Epithelial cell of esophagus (primary cell): ENCODE data around the gene PPT1.

ENCODE experiments used
- DNase-seq: peaks from one replicate; pipeline ENCODE4 v3.0.0; 2010; ENCODE audit warnings: low read depth
- H3K4me3 ChIP-seq: 2 replicates; pipeline ENCODE4 v1.5.1; 2011; ENCODE audit warnings: mild to moderate bottlenecking, low read length, control low read depth
- TF ChIP-seq, protein P1 (sequence below): IDR thresholded peaks from 2 replicates; pipeline ENCODE4 v1.5.1; 2011; ENCODE audit warnings: low read depth, mild to moderate bottlenecking, low read length, control low read depth, inconsistent platforms; ENCODE audit not compliant: insufficient read depth; ENCODE audit errors: missing control alignments

Gene PPT1

DNA sequence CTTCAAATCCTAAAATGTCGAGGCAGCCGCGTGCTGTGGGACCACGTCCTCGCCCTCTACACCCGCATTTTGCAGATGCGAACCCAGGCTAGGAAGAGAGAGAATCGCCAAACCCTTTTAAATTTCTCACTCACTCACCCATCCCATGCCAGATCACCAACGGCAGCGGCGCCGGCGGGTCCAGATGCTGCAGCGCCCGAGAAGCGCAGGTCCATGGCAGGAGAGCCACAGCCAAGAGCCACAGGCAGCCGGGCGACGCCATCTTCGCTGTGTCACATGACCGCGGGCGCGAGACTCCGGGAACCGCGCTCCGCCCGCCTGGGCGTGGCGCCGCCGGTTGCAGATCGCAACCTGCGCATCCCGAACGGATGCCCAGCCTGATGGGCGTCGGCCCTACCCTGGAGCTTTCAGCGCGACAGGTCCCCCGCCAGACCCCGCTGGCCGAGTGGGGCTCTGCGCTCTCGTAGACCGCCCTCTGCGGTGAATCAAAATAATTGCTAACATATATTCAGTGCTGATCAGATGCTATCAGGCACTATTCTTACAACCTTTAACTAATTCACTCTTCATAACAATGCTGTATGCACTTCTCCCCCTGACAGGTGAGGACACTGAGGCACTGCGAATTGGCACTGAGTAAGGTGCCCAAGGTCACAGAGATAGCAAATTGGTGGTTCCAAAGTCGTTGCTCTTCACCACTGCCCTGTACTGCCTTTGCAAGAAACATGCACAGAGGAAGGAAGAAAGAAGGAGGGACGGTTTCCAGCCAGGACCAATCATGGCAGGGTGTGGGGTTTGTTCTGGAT is at the start of gene PPT1:
Gene PPT1, minus strand, starts transcription at position 276 of the 806 bp plus-strand sequence. Its CDS starts 14 bp downstream, at position 262.
- peak within 1 kb of the TSS; percentile 91 for H3K4me3 ChIP-seq
- DNase-seq: peak; percentile 77
- TF ChIP-seq, protein P1, sequence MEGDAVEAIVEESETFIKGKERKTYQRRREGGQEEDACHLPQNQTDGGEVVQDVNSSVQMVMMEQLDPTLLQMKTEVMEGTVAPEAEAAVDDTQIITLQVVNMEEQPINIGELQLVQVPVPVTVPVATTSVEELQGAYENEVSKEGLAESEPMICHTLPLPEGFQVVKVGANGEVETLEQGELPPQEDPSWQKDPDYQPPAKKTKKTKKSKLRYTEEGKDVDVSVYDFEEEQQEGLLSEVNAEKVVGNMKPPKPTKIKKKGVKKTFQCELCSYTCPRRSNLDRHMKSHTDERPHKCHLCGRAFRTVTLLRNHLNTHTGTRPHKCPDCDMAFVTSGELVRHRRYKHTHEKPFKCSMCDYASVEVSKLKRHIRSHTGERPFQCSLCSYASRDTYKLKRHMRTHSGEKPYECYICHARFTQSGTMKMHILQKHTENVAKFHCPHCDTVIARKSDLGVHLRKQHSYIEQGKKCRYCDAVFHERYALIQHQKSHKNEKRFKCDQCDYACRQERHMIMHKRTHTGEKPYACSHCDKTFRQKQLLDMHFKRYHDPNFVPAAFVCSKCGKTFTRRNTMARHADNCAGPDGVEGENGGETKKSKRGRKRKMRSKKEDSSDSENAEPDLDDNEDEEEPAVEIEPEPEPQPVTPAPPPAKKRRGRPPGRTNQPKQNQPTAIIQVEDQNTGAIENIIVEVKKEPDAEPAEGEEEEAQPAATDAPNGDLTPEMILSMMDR: no peak

DNA sequence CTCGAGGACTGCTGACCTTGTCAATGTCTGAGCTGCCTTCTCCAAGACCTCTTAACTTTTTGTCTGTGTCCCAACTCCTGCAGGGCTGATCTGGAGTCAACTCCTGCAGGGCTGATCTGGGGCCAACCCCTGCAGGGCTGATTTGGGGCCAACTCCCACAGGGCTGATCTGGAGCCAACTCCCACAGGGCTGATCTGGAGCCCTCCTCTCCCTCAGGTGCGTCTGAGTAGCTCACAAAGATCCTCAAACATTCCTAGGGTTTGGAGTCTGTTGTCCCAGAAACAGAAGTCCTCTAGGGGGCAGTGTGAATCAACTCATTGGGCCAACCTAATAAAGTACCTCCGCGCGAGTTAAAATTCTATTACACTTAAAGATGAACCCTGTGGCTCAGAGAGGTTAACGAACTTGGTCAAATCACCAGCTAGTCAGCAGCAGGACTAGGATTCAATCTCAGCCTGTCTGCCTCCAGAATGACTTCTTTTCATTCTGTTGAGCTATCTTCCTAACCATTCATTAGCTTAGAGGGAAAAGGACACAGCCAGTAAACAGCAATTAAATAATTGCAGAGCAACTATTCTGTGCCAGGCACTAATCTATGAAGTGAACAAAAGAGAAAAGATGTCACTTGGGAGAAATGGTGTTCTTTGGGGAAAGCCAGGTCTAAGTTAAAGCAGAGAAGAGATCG is 47.0 kb upstream of the PPT1 start:
- TF ChIP-seq, protein P1: peak; percentile 82
- H3K4me3 ChIP-seq: no peak overlapping the region
- DNase-seq: peak; percentile 74

DNA sequence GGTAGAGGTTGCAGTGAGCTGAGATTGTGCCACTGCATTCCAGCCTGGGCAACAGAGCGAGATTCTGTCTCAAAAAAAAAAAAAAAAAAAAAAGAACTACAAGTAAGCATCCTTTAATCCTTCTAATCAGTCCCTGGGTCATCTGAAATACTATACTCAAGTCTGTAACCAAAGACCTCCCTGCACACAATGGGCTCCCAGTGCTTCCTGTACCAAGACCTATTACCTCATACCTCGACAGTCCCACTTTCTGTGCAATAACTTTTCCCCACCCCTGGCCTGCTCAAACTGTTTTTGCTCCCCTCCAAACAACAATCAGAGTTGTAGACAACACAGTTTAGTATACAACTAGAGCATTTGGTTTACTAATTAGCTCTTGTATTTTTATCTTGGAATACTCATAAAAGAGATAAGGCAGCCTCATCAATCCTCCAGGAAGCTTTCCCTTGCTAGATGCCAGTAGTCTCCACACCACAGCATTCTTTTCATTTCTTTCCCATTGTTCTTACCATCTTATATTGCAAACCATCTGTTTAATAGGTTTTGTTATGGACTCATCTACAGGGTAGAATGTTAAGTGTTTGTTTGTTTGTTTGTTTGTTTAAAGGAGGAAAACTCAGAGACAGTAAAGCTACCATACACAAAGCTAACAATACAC is 45.0 kb upstream of the PPT1 start:
- TF ChIP-seq, protein P1: no peak
- H3K4me3 ChIP-seq: no peak overlapping the region
- no peak for DNase-seq

DNA sequence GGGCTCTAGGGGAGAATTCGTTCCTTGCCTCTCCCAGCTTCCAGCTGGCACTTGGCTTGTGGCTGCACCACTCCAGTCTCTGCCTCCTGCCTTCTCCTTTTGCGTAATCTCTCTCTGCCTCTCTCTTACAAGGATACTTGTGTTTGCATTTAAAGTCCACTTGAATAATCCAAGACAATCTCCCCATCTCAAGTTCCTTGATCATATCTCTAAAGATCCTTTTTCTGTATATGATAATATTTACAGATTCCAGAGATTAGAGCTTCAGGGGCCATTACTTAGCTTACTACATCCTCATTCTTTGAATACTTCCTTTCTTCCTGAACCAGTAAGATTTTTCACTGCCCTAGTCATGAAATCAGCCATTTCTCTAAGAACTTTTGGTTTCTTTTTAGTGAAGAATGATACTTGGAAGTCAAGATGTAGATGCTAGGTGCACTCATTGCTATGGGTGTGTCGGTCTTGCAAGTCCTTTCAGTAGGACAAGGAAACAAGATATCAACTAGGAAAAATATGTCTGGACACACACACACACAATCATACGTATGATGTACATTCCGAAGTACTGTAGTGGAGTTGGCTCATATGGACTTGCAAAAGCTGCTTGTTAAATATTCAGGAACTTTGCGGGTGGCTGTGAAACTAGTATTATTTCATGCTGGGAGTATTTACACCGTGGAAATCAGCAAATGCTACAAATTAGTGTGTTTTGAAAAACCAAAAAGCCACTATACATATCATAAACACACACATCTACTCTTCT is 43.3 kb upstream of the PPT1 start:
- no peak overlapping the region for H3K4me3 ChIP-seq
- TF ChIP-seq, protein P1: no peak
- DNase-seq: peak; percentile 17

DNA sequence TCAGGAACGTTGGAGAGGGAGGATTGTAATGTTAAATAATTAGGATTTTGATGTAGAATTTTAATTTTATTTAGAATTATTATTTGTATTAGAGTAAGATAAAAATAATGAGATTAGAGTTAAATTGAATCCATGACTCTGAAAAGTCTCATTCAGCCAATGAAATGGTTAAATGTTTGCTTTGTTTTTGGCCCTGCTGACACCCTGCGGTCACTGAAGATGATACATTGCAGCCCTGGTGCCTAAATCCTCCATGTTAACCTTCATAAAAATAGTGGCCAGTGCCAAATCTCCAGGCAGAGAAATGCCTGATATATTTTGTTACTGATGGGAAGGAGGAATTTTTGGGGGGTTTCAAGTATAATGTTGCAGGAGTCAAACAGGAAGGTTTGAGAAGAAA is 36.8 kb upstream of the PPT1 start:
- no peak for DNase-seq
- TF ChIP-seq, protein P1: no peak

DNA sequence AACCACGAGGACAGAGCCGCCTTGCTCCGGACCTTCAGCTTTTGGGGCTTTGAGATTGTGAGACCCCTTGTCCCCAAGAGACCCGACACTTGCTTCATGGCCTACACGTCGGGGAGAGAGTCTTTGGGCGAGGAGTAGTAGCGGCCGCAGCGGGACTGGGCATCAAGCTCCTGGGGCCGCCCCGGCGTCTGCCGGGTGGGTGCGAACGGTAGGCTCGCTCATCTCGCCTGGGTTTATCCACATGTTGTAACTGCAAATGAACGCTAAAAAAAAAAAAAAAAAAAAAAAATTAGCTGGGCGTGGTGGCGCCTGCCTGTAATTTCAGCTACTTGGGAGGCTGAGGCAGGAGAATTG is 36.2 kb upstream of the PPT1 start:
- TF ChIP-seq, protein P1: no peak
- DNase-seq: no peak
- no peak overlapping the region for H3K4me3 ChIP-seq

More for the DNA sequence above, 36.8 kb upstream of the PPT1 start:
- no peak overlapping the region for H3K4me3 ChIP-seq
